K562 (cell line): ENCODE measurements around the gene MDK. TPM values are rescaled to one million over a fixed set of nuclear protein-coding genes. Genes with fewer than 3 reads are reported as not detected.

Experiments used
- CBX5 ChIP-seq: IDR thresholded peaks from 2 replicates; pipeline ENCODE4 v1.6.1; 2014; ENCODE audit warnings: low read depth, borderline replicate concordance
- CHD2 ChIP-seq: IDR thresholded peaks from 2 replicates; pipeline ENCODE4 v1.6.1; 2011; ENCODE audit warnings: low read depth, low read length
- ETV1 ChIP-seq: fragments of 450-650 bp; conservative IDR thresholded peaks from 2 replicates; pipeline ENCODE4 v1.6.1; 2016; ENCODE audit warnings: missing genetic modification characterization, control low read depth, low read depth, missing compliant biosample characterization
- HLTF ChIP-seq: fragments of 450-650 bp; IDR thresholded peaks from 2 replicates; pipeline ENCODE4 v1.6.1; 2016
- KAT2B ChIP-seq: IDR thresholded peaks from one replicate; pipeline ENCODE4 v1.6.1; 2012; ENCODE audit warnings: low read depth, mild to moderate bottlenecking, control low read depth, inconsistent platforms, low read length, moderate library complexity
- KDM4B ChIP-seq, 2 experiments: fragments of 450-650 bp in 1 of 2; sonication (generic) in 1 of 2; IDR thresholded peaks; 2 replicates each; pipeline ENCODE4 v1.6.1; 2016 to 2017; ENCODE audit warnings: borderline replicate concordance in 2 of 2, antibody characterized with exemption in 1 of 2, low read depth in 1 of 2, mild to moderate bottlenecking in 1 of 2
- NRF1 ChIP-seq, 2 experiments: fragments of 450-650 bp; IDR thresholded peaks in 1 of 2; conservative IDR thresholded peaks in 1 of 2; 2 replicates each; pipeline ENCODE4 v1.6.1; 2014; ENCODE audit warnings: mild to moderate bottlenecking in 2 of 2
- PHB ChIP-seq: fragments of 250-450 bp; sonication (Bioruptor Pico); IDR thresholded peaks from 2 replicates; pipeline ENCODE4 v1.5.0; 2021
- PHF8 ChIP-seq: fragments of 200-600 bp; sonication (generic); IDR thresholded peaks from 2 replicates; pipeline ENCODE4 v1.6.1; 2012; ENCODE audit warnings: mixed run types, mild to moderate bottlenecking, inconsistent platforms, low read length, moderate library complexity, borderline replicate concordance
- TGIF2 ChIP-seq: sonication (generic); formaldehyde crosslinking; IDR thresholded peaks from 2 replicates; pipeline ENCODE4 v1.8.1; 2022; ENCODE audit warnings: mild to moderate bottlenecking, missing genetic modification reagents, moderate library complexity
- ZBTB8A ChIP-seq: fragments of 450-650 bp; IDR thresholded peaks from 2 replicates; pipeline ENCODE4 v1.6.1; 2018; ENCODE audit warnings: mild to moderate bottlenecking, moderate library complexity; ENCODE audit not compliant: partially characterized antibody
- ZNF232 ChIP-seq: sonication (generic); formaldehyde crosslinking; IDR thresholded peaks from 2 replicates; pipeline ENCODE4 v1.8.0; 2022; ENCODE audit warnings: mild to moderate bottlenecking, missing genetic modification reagents
- ZNF518B ChIP-seq: fragments of 250-450 bp; sonication (Bioruptor Pico); IDR thresholded peaks from 2 replicates; pipeline ENCODE4 v1.5.0; 2021; ENCODE audit warnings: mild to moderate bottlenecking, moderate library complexity
- ZNF561 ChIP-seq: fragments of 450-650 bp; formaldehyde crosslinking; conservative IDR thresholded peaks from 2 replicates; pipeline ENCODE4 v1.4.0; 2020; ENCODE audit warnings: mild to moderate bottlenecking, moderate library complexity
- ZNF639 ChIP-seq, 2 experiments: fragments of 200-800 bp in 1 of 2; sonication (Bioruptor generic) in 1 of 2; sonication (generic) in 1 of 2; formaldehyde crosslinking in 1 of 2; IDR thresholded peaks in 1 of 2; conservative IDR thresholded peaks in 1 of 2; 2 replicates each; pipeline versions ENCODE4 v1.5.0 to v1.6.1; 2016 to 2020; ENCODE audit warnings: missing compliant biosample characterization in 1 of 2, missing genetic modification characterization in 1 of 2, missing genetic modification reagents in 1 of 2
- polyA plus RNA-seq, 8 experiments: library from polyadenylated mRNA; depleted of rRNA in 4 of 8; stranded (reverse) in 5 of 8; unstranded in 3 of 8; fragments of >200 nt; fragmentation: Nextera tagmentation in 2 of 8; fragmentation: Illumina TruSeq in 1 of 8; extraction: Ambion mirVana in 2 of 8; extraction: Trizol in 1 of 8; gene quantifications; 2 replicates each; pipeline versions ENCODE4 v1.2.1 to v1.2.3, GENCODE V29; 2011 to 2014; ENCODE audit warnings: inconsistent platforms in 1 of 8, missing spikeins in 1 of 8
- total RNA-seq, 7 experiments: library from RNA; depleted of rRNA in 6 of 7; stranded (reverse); fragments of >200 nt in 6 of 7; fragmentation: Illumina TruSeq in 2 of 7; extraction: Trizol in 2 of 7; gene quantifications; 2 replicates each; pipeline versions ENCODE4 v1.2.1 to v1.2.3, GENCODE V29; 2011 to 2021; ENCODE audit warnings: low replicate concordance in 1 of 7
- TF ChIP-seq, protein P1 (sequence below), 3 experiments: IDR thresholded peaks in 2 of 3; conservative IDR thresholded peaks in 1 of 3; 2 replicates each; pipeline ENCODE4 v1.5.1; 2011 to 2012; ENCODE audit warnings: low read length in 3 of 3, mild to moderate bottlenecking in 3 of 3, control low read depth in 2 of 3, improper control_type of control experiment in 1 of 3, inconsistent platforms in 1 of 3, low read depth in 1 of 3, mixed read lengths in 1 of 3, moderate library complexity in 1 of 3; ENCODE audit not compliant: insufficient read depth in 2 of 3
- TF ChIP-seq, protein P2 (sequence below), 2 experiments: fragments of 250-450 bp in 1 of 2; fragments of 450-650 bp in 1 of 2; sonication (Bioruptor Pico) in 1 of 2; IDR thresholded peaks; 2 replicates each; pipeline versions ENCODE4 v1.6.1 to v1.8.0; 2016 to 2021; ENCODE audit warnings: mild to moderate bottlenecking in 2 of 2, moderate library complexity in 2 of 2, missing compliant biosample characterization in 1 of 2, missing genetic modification characterization in 1 of 2
- TF ChIP-seq, protein P3 (sequence below): fragments of 250-450 bp; sonication (Bioruptor Pico); IDR thresholded peaks from 2 replicates; pipeline ENCODE4 v1.8.0; 2022; ENCODE audit warnings: moderate library complexity, mild to moderate bottlenecking, inconsistent platforms

Gene MDK
- total and polyA plus RNA-seq, 9 of the 15 experiments (the other 6 are each of a cell fraction or from before 2014, with no cell fraction given): 20.7 to 700 (median 350) TPM

DNA sequence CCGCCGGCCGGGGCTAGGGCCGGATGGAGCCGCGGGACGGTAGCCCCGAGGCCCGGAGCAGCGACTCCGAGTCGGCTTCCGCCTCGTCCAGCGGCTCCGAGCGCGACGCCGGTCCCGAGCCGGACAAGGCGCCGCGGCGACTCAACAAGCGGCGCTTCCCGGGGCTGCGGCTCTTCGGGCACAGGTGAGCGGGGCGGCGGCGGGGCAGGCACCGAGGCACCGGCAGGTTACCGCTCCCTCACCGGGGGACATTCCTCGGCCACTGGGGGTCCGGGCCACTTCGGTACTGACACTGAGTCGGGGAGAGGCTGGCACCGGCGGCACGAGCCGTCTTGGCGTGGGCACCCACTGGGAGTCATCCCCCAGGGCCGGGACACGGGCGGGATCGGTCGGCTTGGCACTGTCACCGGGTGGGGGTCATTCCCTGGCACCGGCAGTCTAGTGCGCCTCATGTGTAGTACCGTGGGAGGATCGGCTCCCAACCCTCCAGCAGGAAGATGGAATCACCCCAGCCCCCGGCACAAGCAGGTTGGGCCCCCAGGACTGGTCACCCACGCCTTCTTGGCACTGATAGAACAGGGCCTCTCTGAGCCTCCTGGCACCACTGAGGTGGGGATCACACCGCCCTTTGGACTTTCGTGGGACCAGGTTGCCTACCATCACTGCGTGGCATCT lies 33.7 kb upstream of the MDK start (continued):
- TF ChIP-seq PHF8 (peak; percentile 67; the same call in 1 of the 2 replicates), CHD2 (no peak), PHB (no peak), ZNF561 (CRISPR knock-in tag) (no peak), HLTF (no peak), NRF1 (conservative IDR thresholded peaks at IDR 0.05 in 1 of 2, IDR thresholded peaks at IDR 0.05 in 1 of 2) (no peak), TGIF2 (CRISPR knock-in tag) (no peak), CBX5 (no peak), KDM4B (IDR thresholded peaks at IDR 0.05; ENCODE audit: borderline replicate concordance in 2 of 2, low read depth in 1 of 2) (no peak), KAT2B (no peak), ZNF639 (CRISPR knock-in tag; conservative IDR thresholded peaks at IDR 0.05 in 1 of 2, IDR thresholded peaks at IDR 0.05 in 1 of 2) (0 out of 4 replicates have a peak, but pooled peaks of 1 of the 2 experiments have one; percentile 75), ZNF518B (CRISPR knock-in tag) (no peak), ETV1 (tag) (no peak), ZNF232 (CRISPR knock-in tag) (no peak), ZBTB8A (no peak)
- TF ChIP-seq, protein P1, sequence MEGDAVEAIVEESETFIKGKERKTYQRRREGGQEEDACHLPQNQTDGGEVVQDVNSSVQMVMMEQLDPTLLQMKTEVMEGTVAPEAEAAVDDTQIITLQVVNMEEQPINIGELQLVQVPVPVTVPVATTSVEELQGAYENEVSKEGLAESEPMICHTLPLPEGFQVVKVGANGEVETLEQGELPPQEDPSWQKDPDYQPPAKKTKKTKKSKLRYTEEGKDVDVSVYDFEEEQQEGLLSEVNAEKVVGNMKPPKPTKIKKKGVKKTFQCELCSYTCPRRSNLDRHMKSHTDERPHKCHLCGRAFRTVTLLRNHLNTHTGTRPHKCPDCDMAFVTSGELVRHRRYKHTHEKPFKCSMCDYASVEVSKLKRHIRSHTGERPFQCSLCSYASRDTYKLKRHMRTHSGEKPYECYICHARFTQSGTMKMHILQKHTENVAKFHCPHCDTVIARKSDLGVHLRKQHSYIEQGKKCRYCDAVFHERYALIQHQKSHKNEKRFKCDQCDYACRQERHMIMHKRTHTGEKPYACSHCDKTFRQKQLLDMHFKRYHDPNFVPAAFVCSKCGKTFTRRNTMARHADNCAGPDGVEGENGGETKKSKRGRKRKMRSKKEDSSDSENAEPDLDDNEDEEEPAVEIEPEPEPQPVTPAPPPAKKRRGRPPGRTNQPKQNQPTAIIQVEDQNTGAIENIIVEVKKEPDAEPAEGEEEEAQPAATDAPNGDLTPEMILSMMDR (IDR thresholded peaks at IDR 0.05 in 2 of 3, conservative IDR thresholded peaks at IDR 0.05 in 1 of 3; ENCODE audit: insufficient read depth in 2 of 3, low read depth in 1 of 3, low read length in 3 of 3): no peak
- TF ChIP-seq, protein P2, sequence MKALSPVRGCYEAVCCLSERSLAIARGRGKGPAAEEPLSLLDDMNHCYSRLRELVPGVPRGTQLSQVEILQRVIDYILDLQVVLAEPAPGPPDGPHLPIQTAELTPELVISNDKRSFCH (CRISPR knock-in tag; IDR thresholded peaks at IDR 0.05): no peak
- TF ChIP-seq, protein P2 (tag; IDR thresholded peaks at IDR 0.05): no peak
- TF ChIP-seq, protein P3, sequence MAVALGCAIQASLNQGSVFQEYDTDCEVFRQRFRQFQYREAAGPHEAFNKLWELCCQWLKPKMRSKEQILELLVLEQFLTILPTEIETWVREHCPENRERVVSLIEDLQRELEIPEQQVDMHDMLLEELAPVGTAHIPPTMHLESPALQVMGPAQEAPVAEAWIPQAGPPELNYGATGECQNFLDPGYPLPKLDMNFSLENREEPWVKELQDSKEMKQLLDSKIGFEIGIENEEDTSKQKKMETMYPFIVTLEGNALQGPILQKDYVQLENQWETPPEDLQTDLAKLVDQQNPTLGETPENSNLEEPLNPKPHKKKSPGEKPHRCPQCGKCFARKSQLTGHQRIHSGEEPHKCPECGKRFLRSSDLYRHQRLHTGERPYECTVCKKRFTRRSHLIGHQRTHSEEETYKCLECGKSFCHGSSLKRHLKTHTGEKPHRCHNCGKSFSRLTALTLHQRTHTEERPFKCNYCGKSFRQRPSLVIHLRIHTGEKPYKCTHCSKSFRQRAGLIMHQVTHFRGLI (CRISPR knock-in tag): no peak
